ENCODE results near the gene PCTP. TPM values are rescaled to one million over a fixed set of nuclear protein-coding genes. Genes with fewer than 3 reads are reported as not detected.

PCTP gene
- total RNA-seq, 4 donors from 2014 or later, result 11.2 to 17.4 (median 11.8) TPM

DNA sequence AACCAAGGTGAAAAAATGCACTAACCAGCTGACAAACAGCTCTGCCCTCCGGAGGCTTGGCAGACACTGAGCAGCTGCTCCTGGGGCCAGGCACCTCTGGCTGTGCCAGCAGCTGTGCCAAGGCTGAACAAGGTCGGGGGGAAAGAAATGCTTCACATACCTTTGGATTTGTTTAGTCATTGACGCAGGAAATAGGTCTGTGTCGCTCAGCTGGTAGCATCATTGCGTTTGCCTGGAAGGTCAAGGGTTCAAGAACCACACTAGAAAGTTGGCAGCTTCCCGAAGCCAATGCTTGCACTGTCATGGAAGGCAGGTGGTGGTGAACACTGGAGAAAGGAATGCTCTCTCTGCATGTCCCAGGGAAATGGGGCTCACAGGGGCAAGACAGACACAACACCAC is 63.5 kb downstream of the PCTP start:
- H3K36me3 ChIP-seq, result no peaks in the 10 kb centered on the region
- intact Hi-C loops (cut with DNase I), result no loop called here
- no peak overlapping the region for H3K4me3 ChIP-seq
- WGBS, result 41% methylated on average over 6 of the region's 6 CpGs
- H3K4me1 ChIP-seq, result peaks cover 0 to 16% (median 4%) of the 10 kb centered on the region in 4 donors
- peak in 1 of 2 donors; percentile 49 for TF ChIP-seq POLR2AphosphoS5 (IDR thresholded peaks at IDR 0.05)
- TF ChIP-seq EP300 (IDR thresholded peaks at IDR 0.05), result no peak
- TF ChIP-seq POLR2A (IDR thresholded peaks at IDR 0.05; ENCODE audit: low read depth), result no peak
- no peaks in the 10 kb centered on the region for H3K9me3 ChIP-seq
- no peaks in the 10 kb centered on the region for H3K27me3 ChIP-seq
- DNase-seq (ENCODE audit: extremely low spot score), result no peak
- no peak overlapping the region for H3K27ac ChIP-seq (replicated peaks in 1 of 4)

DNA sequence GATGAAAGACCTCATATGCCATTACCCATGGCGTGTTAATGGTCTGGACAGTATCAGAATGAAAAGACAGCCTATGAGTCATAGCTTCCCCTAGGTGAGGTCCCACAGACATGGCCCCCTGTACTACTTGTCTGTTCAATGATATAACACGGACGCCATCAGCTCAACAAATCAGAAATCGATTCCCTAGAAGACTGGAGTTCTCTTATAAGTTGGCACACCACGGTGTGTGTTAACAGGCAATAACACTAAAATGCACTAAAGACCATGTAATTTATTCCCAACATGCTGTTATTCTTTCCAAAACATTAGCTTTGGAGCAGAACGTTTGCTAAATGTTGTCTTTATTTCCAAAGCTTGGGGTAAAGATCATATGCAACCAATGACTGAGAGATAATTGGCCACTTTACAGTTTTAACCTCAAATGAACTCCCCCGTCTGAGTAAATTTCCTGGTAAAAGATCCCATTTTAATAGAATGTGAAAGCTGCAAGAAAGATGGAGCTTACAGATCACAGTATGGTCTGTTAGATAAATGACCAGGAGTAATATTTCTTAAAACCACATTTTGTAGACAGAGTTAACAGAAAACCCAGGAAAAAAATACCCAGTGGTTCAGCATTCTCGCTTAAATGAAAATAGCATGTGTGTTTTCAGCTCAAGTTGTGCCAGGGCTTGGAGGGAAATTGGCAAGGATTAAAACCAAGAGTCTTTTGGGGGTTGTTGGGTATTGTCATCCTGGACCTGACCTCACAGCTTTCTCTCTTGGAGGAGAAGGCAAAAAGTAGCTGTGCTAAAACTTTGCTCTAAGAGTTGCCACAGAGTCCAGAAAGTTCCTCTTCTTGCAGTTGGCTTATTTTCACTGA is 65.9 kb downstream of the PCTP start:
- 78% methylated on average over 8 of the region's 8 CpGs for WGBS
- H3K9me3 ChIP-seq, result peaks cover 0 to 10% (median 3%) of the 10 kb centered on the region in 4 donors
- TF ChIP-seq POLR2AphosphoS5 (IDR thresholded peaks at IDR 0.05), result no peak
- TF ChIP-seq EP300 (IDR thresholded peaks at IDR 0.05), result no peak
- H3K27ac ChIP-seq (replicated peaks in 1 of 4), result no peak overlapping the region
- DNase-seq (ENCODE audit: extremely low spot score), result no peak
- no peak overlapping the region for H3K4me3 ChIP-seq
- H3K4me1 ChIP-seq, result peaks cover 0 to 15% (median under 1%) of the 10 kb centered on the region in 4 donors
- intact Hi-C loops (cut with DNase I), result no loop called here
- no peaks in the 10 kb centered on the region for H3K27me3 ChIP-seq
- H3K36me3 ChIP-seq, result no peaks in the 10 kb centered on the region

DNA sequence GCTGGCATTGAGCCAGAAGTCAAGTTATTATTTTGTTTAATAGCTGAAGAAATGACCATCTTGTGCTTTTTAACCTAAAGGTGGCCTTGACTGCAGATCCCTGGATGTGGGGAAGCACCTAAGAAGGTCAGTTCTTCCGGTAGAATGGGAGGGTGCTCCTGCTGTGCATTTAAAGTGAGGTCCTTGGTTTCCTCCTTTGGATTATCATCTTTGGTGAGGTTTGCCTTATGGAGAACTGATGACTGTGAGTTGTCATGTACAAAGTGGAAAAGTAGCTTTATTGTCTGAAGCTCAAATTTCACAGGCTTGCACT is 66.5 kb downstream of the PCTP start:
- intact Hi-C loops (cut with DNase I), result no loop called here
- 87% methylated on average over 1 of the region's 1 CpG for WGBS

GRCh38 chr17:55818026-55818425 is 67.2 kb downstream of the PCTP start:
- Histone ChIP-seq H3K27me3 (no peaks in the 10 kb centered on the region), H3K4me3 (no peak overlapping the region), H3K4me1 (peaks cover 0 to 8% (median 0%) of the 10 kb centered on the region in 4 donors), H3K36me3 (no peaks in the 10 kb centered on the region), H3K27ac (replicated peaks in 1 of 4) (no peak overlapping the region), H3K9me3 (peaks cover 0 to 10% (median 3%) of the 10 kb centered on the region in 4 donors)
- DNase-seq (ENCODE audit: extremely low spot score), result no peak
- WGBS, result 88% methylated on average over 3 of the region's 3 CpGs
- TF ChIP-seq EP300 (IDR thresholded peaks at IDR 0.05), result no peak
- TF ChIP-seq POLR2AphosphoS5 (IDR thresholded peaks at IDR 0.05), result no peak
- TF ChIP-seq, protein P1, sequence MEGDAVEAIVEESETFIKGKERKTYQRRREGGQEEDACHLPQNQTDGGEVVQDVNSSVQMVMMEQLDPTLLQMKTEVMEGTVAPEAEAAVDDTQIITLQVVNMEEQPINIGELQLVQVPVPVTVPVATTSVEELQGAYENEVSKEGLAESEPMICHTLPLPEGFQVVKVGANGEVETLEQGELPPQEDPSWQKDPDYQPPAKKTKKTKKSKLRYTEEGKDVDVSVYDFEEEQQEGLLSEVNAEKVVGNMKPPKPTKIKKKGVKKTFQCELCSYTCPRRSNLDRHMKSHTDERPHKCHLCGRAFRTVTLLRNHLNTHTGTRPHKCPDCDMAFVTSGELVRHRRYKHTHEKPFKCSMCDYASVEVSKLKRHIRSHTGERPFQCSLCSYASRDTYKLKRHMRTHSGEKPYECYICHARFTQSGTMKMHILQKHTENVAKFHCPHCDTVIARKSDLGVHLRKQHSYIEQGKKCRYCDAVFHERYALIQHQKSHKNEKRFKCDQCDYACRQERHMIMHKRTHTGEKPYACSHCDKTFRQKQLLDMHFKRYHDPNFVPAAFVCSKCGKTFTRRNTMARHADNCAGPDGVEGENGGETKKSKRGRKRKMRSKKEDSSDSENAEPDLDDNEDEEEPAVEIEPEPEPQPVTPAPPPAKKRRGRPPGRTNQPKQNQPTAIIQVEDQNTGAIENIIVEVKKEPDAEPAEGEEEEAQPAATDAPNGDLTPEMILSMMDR (IDR thresholded peaks at IDR 0.05), result no peak
- no peak for TF ChIP-seq POLR2A (IDR thresholded peaks at IDR 0.05; ENCODE audit: low read depth)
- intact Hi-C loops (cut with DNase I), result no loop called here

More for the DNA sequence above, 66.5 kb downstream of the PCTP start:
- no peak overlapping the region for H3K4me3 ChIP-seq
- peaks cover 0 to 10% (median 3%) of the 10 kb centered on the region in 4 donors for H3K9me3 ChIP-seq
- peaks cover 0 to 9% (median 0%) of the 10 kb centered on the region in 4 donors for H3K4me1 ChIP-seq
- H3K36me3 ChIP-seq, result no peaks in the 10 kb centered on the region
- no peak overlapping the region for H3K27ac ChIP-seq (replicated peaks in 1 of 4)
- no peak for TF ChIP-seq POLR2AphosphoS5 (IDR thresholded peaks at IDR 0.05)
- no peak for TF ChIP-seq EP300 (IDR thresholded peaks at IDR 0.05)
- TF ChIP-seq POLR2A (IDR thresholded peaks at IDR 0.05; ENCODE audit: low read depth), result no peak
- TF ChIP-seq, protein P1 (IDR thresholded peaks at IDR 0.05), result no peak
- no peak for DNase-seq (ENCODE audit: extremely low spot score)
- no peaks in the 10 kb centered on the region for H3K27me3 ChIP-seq

DNA sequence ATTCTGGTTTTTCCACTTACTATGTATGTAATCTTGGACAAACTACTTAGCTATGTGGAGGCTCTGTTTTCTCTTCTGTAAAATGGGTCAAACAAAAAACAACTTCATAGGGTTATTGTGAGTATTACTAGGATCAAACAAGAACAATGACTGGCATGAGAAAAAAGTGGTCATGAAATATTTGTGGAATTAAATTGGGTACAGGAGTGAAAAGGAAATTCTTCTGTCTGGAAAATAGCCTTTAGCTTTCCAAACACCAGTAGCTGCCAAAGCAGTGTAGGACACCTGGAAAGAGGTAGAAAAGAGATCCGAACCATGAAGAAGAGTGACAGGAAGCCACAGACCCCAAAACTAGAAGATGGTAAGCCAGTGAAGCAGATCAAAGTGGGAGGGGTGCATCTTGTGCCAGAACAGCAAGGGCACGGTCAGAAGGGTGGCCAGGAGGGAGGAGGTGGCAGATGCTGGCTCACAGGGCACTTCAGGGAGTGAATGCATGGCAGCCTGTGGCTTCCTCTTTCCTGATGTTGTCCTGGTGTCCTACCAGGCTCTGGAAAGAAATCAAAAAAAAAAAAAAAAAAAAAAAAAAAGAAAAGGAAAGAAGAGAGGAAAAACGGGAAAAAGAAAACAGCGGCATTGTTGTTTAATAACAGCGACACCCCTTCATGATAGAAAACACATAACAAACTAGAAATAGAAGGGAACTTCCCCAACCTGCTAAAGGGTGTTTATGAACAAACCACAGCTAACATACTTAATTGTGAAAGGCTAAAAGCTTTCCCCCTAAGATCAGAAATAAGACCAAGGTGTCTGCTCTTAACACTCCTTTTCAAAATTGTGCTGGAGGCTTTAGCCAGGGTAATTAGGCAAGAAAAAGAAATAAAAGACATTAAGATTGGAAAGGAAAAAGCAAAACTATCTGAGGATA is 67.9 kb downstream of the PCTP start:
- intact Hi-C loops (cut with DNase I), result no loop called here

GRCh38 chr17:55820675-55821074 is 69.8 kb downstream of the PCTP start:
- no peak for TF ChIP-seq POLR2AphosphoS5 (IDR thresholded peaks at IDR 0.05)
- TF ChIP-seq, protein P1 (IDR thresholded peaks at IDR 0.05), result no peak
- TF ChIP-seq EP300 (IDR thresholded peaks at IDR 0.05), result no peak
- no peak for TF ChIP-seq POLR2A (IDR thresholded peaks at IDR 0.05; ENCODE audit: low read depth)
- Histone ChIP-seq H3K27me3 (no peaks in the 10 kb centered on the region), H3K27ac (replicated peaks in 1 of 4) (no peak overlapping the region), H3K4me3 (no peak overlapping the region), H3K4me1 (no peaks in the 10 kb centered on the region), H3K9me3 (peaks cover 0 to 10% (median 3%) of the 10 kb centered on the region in 4 donors), H3K36me3 (no peaks in the 10 kb centered on the region)
- intact Hi-C loops (cut with DNase I), result no loop called here
- DNase-seq (ENCODE audit: extremely low spot score), result no peak

More for the DNA sequence above, 67.9 kb downstream of the PCTP start:
- peaks cover 0 to 10% (median 3%) of the 10 kb centered on the region in 4 donors for H3K9me3 ChIP-seq
- no peaks in the 10 kb centered on the region for H3K36me3 ChIP-seq
- H3K4me3 ChIP-seq, result no peak overlapping the region
- H3K4me1 ChIP-seq, result peaks cover 0 to 8% (median 0%) of the 10 kb centered on the region in 4 donors
- no peak for TF ChIP-seq EP300 (IDR thresholded peaks at IDR 0.05)
- DNase-seq (ENCODE audit: extremely low spot score), result no peak
- no peak overlapping the region for H3K27ac ChIP-seq (replicated peaks in 1 of 4)
- WGBS, result 75% methylated on average over 5 of the region's 5 CpGs
- H3K27me3 ChIP-seq, result no peaks in the 10 kb centered on the region
